Retinal pigment epithelial cell (primary cell): ENCODE results near the gene RBM38.
"Not testable (repeated sequence)": the region's sequence is repeated elsewhere in the genome, so short reads cannot be mapped to it uniquely, and the experiment has no call there.

Source experiments
- DNase-seq: peaks from one replicate; pipeline ENCODE4 v3.0.0-alpha.2; 2010; ENCODE audit warnings: low read depth
- H3K4me3 ChIP-seq: 2 replicates; pipeline ENCODE4 v1.5.1; 2011; ENCODE audit warnings: mild to moderate bottlenecking, low read length, control low read depth, moderate library complexity
- TF ChIP-seq, protein P1 (sequence below): conservative IDR thresholded peaks from 2 replicates; pipeline ENCODE4 v1.5.1; 2011; ENCODE audit warnings: low read depth, low read length, control low read depth, inconsistent platforms

RBM38 gene

DNA sequence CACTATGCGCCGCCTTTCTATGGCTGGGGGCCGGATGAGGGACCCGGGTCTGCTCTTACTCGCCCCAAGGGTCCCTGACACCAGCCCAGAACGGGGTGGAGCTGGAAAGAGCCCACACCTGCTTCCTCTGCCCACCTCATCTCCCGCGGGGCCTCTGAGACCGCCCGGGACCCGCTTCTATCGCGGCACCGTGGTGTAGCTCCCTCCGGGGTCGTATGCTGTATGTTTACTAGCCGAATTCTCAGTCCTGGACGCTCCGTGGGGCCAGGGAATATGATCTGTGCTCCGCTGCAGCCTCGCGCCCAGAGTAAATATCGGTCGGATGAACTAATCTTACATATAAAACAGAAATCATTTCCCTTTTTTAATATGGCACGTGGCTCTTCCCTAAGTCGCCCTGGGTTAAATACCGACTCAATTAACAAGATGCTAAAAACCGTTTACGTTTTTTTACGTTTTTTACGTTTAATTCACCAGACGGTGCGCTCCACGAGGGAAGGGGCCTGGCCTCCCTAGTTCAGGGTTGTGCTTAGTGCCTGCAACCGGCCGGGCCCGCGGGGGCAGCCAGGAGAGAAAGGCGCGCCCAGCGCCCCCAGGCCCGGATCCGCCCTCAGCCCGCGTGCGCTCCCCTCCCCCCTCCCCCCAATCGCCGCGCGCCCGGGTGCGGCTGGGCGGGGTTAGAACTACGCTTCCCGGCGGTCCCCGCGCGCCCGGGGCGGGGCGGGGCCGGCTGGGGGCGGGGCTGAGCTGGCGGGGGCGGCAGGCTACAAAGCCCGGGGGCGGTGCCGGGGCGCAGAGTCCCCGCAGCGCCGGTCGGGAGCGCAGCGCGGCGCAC lies at the start of gene RBM38:
Gene RBM38 (plus strand): TSS at position 793 of the 835 bp plus-strand sequence. CDS start 186 bp downstream, outside the sequence.
- TF ChIP-seq, protein P1, sequence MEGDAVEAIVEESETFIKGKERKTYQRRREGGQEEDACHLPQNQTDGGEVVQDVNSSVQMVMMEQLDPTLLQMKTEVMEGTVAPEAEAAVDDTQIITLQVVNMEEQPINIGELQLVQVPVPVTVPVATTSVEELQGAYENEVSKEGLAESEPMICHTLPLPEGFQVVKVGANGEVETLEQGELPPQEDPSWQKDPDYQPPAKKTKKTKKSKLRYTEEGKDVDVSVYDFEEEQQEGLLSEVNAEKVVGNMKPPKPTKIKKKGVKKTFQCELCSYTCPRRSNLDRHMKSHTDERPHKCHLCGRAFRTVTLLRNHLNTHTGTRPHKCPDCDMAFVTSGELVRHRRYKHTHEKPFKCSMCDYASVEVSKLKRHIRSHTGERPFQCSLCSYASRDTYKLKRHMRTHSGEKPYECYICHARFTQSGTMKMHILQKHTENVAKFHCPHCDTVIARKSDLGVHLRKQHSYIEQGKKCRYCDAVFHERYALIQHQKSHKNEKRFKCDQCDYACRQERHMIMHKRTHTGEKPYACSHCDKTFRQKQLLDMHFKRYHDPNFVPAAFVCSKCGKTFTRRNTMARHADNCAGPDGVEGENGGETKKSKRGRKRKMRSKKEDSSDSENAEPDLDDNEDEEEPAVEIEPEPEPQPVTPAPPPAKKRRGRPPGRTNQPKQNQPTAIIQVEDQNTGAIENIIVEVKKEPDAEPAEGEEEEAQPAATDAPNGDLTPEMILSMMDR, result no peak
- DNase-seq, result no peak

DNA sequence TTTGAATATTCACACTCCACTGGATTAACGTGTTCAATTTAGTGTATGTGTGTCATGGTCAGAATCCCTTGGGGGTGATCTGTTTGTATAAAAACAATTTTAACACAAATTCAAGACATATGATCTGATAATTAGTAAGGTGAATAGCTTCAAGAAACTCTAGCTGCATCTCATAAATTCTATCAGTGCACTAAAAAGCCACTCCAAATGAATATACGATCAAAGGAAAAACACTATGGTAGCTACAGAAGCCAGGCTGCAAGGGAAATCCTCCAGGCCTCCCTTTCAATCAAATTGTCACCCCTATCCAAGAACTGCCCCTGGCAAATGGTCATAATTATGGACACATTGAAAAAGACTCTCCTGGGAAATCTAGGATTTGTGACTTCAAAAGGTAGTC lies 49.5 kb upstream of the RBM38 start:
- TF ChIP-seq, protein P1, result no peak
- no peak overlapping the region for H3K4me3 ChIP-seq
- no peak for DNase-seq

More for the DNA sequence above, at the start of gene RBM38:
- peak within 1 kb of the TSS; percentile 66 for H3K4me3 ChIP-seq

DNA sequence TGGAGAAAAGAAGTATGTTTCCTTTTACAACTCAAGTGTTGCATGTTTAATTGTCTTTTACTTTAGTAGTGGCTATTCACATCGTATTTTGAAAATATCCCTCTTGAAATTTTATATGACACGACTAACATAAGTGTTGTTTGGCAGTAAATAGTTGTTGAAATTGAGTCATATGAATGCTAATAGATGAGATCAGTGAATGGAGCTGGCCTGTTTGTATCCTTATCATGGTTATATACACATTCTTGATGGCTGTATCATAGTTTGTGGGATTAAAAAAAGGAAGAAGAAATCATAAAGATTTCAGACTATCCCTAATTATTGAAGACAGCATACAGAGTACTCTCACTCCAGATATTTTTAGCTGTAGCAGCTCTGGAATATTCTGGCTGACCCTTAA lies 48.4 kb upstream of the RBM38 start:
- no peak overlapping the region for H3K4me3 ChIP-seq
- TF ChIP-seq, protein P1, result no peak
- DNase-seq, result no peak

DNA sequence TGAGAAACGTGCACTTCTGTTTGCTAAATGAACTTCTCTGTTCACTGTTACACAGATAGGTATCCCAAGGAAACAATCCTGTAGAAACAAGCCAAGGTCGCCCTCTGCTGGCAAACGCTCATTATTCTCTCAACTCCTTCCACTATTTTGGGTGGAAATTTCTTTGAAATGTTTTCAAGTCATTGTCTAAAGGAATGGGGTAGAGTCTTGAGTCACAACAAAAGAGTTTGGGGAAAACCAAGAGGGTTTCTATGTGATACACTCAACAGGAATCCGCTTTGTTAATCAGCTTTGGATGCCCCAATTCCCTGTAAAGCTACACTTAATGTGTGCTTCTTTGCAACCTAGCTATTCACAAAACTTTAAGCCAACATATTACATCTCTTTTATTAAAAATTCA lies 44.7 kb upstream of the RBM38 start:
- H3K4me3 ChIP-seq, result no peak overlapping the region
- TF ChIP-seq, protein P1, result peak; percentile 78
- no peak for DNase-seq

DNA sequence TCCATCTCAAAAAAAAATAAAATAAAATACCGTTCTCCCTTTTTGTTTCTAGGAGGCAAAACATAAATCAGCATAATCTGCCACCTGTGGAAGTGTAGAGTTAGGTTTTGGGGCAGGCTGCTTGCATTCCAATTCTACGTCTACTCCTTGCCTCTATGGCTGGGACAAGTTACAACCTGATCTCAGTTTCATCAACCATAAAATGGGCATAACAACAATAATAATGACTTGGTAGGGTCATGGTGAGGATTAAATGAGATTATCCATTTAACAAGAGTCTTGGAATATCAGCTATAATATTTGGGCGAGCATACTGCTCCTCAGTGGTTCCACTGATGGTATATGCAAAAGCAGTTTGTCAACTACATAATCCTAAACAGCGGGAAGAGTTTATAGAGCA lies 43.8 kb upstream of the RBM38 start:
- no peak for DNase-seq
- H3K4me3 ChIP-seq, result no peak overlapping the region
- TF ChIP-seq, protein P1, result no peak

DNA sequence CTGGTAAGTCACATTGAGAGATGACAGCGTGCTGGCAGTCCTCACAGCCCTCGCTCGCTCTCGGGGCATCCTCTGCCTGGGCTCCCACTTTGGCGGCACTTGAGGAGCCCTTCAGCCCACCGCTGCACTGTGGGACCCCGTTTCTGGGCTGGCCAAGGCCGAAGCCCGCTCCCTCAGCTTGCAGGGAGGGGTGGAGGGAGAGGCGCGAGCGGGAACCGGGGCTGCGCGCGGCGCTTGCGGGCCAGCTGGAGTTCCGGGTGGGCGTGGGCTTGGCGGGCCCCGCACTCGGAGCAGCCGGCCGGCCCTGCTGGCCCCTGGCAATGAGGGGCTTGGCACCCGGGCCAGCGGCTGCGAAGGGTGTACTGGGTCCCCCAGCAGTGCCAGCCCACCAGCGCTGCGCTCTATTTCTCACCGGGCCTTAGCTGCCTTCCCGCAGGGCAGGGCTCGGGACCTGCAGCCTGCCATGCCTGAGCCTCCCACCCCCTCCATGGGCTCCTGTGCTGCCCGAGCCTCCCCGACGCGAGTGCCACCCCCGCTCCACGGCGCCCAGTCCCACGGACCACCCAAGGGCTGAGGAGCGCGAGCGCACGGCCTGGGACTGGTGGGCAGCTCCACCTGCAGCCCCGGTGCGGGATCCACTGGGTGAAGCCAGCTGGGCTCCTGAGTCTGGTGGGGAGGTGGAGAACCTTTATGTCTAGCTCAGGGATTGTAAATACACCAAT lies 42.8 kb upstream of the RBM38 start:
- H3K4me3 ChIP-seq, DNase-seq: not testable (repeated sequence)

DNA sequence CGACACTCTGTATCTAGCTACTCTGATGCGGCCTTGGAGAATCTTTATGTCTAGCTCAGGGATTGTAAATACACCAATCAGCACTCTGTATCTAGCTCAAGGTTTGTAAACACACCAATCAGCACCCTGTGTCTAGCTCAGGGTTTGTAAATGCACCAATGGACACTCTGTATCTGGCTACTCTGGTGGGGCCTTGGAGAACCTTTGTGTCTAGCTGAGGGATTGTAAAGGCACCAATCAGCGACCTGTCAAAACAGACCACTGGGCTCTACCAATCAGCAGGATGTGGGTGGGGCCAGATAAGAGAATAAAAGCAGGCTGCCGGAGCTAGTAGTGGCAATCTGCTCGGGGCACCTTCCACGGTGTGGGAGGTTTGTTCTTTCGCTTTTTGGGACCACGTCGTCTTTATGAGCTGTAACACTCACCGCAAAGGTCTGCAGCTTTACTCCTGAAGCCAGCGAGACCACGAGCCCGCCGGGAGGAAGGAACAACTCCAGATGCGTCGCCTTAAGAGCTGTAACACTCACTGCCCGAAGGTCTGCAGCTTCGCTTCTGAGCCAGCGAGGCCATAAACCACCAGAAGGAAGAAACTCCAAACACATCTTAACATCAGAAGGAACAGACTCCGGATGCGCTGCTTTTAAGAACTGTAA lies 42.1 kb upstream of the RBM38 start:
- not testable (repeated sequence) for DNase-seq, H3K4me3 ChIP-seq
